Measurements from ENCODE around the gene TMEM121B. TPM values are rescaled to one million over a fixed set of nuclear protein-coding genes. Genes with fewer than 3 reads are reported as not detected.

TMEM121B gene
- total RNA-seq, 1 donor from 2014 or later, result 44.1 TPM

GRCh38 chr22:17115945-17116565 is 5.1 kb downstream of the TMEM121B start:
- no peak for TF ChIP-seq CTCF (IDR thresholded peaks at IDR 0.05; ENCODE audit: partially characterized antibody, unreplicated experiment)
- peaks cover 13% of the 10 kb centered on the region for H3K9me3 Mint-ChIP-seq (ENCODE audit: unreplicated experiment)
- no peak overlapping the region for H3K27ac Mint-ChIP-seq (ENCODE audit: unreplicated experiment)
- no peaks in the 10 kb centered on the region for H3K36me3 Mint-ChIP-seq (ENCODE audit: unreplicated experiment)
- H3K4me1 Mint-ChIP-seq (ENCODE audit: low read depth, unreplicated experiment), result peaks cover 23% of the 10 kb centered on the region
- peaks cover 13% of the 10 kb centered on the region for H3K27me3 Mint-ChIP-seq (ENCODE audit: unreplicated experiment)
- DNase-seq, result no peak
- no peak overlapping the region for H3K4me3 Mint-ChIP-seq (ENCODE audit: unreplicated experiment)

GRCh38 chr22:17115236-17115635 is 5.9 kb downstream of the TMEM121B start:
- peaks cover 23% of the 10 kb centered on the region for H3K4me1 Mint-ChIP-seq (ENCODE audit: low read depth, unreplicated experiment)
- H3K27ac Mint-ChIP-seq (ENCODE audit: unreplicated experiment), result no peak overlapping the region
- H3K27me3 Mint-ChIP-seq (ENCODE audit: unreplicated experiment), result peaks cover 15% of the 10 kb centered on the region
- no peak overlapping the region for H3K4me3 Mint-ChIP-seq (ENCODE audit: unreplicated experiment)
- H3K36me3 Mint-ChIP-seq (ENCODE audit: unreplicated experiment), result no peaks in the 10 kb centered on the region
- TF ChIP-seq CTCF (IDR thresholded peaks at IDR 0.05; ENCODE audit: partially characterized antibody, unreplicated experiment), result no peak
- no peak for DNase-seq
- peaks cover 13% of the 10 kb centered on the region for H3K9me3 Mint-ChIP-seq (ENCODE audit: unreplicated experiment)

DNA sequence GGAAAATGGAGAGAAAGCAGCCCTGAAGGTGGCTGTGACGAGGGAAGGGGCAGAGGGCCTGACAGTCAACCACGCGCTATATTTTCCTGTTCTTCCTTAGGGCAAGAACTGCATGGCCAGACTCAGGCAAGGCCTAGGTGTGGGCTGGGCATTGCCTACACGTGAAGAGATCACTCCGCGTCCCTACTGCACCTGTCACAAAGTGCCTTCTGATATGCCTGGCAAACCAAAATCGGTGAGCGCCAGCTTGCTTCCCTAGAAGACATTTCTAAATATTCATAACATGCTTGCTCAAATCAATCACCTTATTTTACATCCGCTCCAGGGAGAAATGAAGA is 6.3 kb downstream of the TMEM121B start:
- H3K4me3 Mint-ChIP-seq (ENCODE audit: unreplicated experiment), result no peak overlapping the region
- DNase-seq, result no peak

GRCh38 chr22:17114173-17114897 is 6.8 kb downstream of the TMEM121B start:
- no peak overlapping the region for H3K4me3 Mint-ChIP-seq (ENCODE audit: unreplicated experiment)
- peaks cover 24% of the 10 kb centered on the region for H3K4me1 Mint-ChIP-seq (ENCODE audit: low read depth, unreplicated experiment)
- H3K9me3 Mint-ChIP-seq (ENCODE audit: unreplicated experiment), result peaks cover 13% of the 10 kb centered on the region
- no peak overlapping the region for H3K27ac Mint-ChIP-seq (ENCODE audit: unreplicated experiment)
- no peak for DNase-seq
- TF ChIP-seq CTCF (IDR thresholded peaks at IDR 0.05; ENCODE audit: partially characterized antibody, unreplicated experiment), result no peak
- peaks cover 15% of the 10 kb centered on the region for H3K27me3 Mint-ChIP-seq (ENCODE audit: unreplicated experiment)
- H3K36me3 Mint-ChIP-seq (ENCODE audit: unreplicated experiment), result no peaks in the 10 kb centered on the region

More for the DNA sequence above, 6.3 kb downstream of the TMEM121B start:
- no peak for TF ChIP-seq CTCF (IDR thresholded peaks at IDR 0.05; ENCODE audit: partially characterized antibody, unreplicated experiment)
- Mint-ChIP-seq H3K4me1 (ENCODE audit: low read depth, unreplicated experiment) (peaks cover 23% of the 10 kb centered on the region), H3K36me3 (ENCODE audit: unreplicated experiment) (no peaks in the 10 kb centered on the region), H3K27me3 (ENCODE audit: unreplicated experiment) (peaks cover 15% of the 10 kb centered on the region), H3K9me3 (ENCODE audit: unreplicated experiment) (peaks cover 13% of the 10 kb centered on the region), H3K27ac (ENCODE audit: unreplicated experiment) (no peak overlapping the region)

DNA sequence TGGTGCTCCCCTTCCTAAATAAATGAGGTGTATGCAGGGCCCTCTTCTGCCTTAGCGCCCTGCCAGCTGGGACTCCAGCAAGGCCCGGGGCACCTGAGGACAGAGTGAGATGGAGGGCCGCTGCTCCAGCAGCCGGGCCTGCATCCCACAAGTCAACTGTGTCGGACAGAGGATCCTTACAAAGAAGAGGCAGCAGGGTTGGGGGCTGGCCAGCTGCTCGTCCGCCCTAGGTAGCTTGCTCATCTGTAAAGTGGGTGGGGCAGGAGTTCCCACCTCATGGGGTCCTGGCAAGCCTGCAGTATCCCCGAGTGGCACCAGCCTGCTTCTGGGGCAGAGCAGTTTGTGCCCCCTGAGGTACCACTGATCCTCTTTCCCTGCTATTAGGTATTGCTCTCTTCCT is 7.6 kb downstream of the TMEM121B start:
- no peak for TF ChIP-seq CTCF (IDR thresholded peaks at IDR 0.05; ENCODE audit: partially characterized antibody, unreplicated experiment)
- H3K4me1 Mint-ChIP-seq (ENCODE audit: low read depth, unreplicated experiment), result peaks cover 23% of the 10 kb centered on the region
- peaks cover 9% of the 10 kb centered on the region for H3K9me3 Mint-ChIP-seq (ENCODE audit: unreplicated experiment)

More for the DNA sequence above, 7.6 kb downstream of the TMEM121B start:
- peaks cover 11% of the 10 kb centered on the region for H3K27me3 Mint-ChIP-seq (ENCODE audit: unreplicated experiment)
- no peaks in the 10 kb centered on the region for H3K36me3 Mint-ChIP-seq (ENCODE audit: unreplicated experiment)
- H3K4me3 Mint-ChIP-seq (ENCODE audit: unreplicated experiment), result no peak overlapping the region
- no peak overlapping the region for H3K27ac Mint-ChIP-seq (ENCODE audit: unreplicated experiment)
- DNase-seq, result no peak

Data from glutamatergic neuron (in vitro differentiated cells).